Progenitor cell of endocrine pancreas (in vitro differentiated cells): ENCODE data around the gene OGA. TPM values are rescaled to one million over a fixed set of nuclear protein-coding genes. Genes with fewer than 3 reads are reported as not detected.

Experiments used
- DNase-seq: peaks from one replicate; pipeline ENCODE4 v3.0.0; 2021; ENCODE audit warnings: low spot score; ENCODE audit not compliant: unreplicated experiment
- H3K27ac Mint-ChIP-seq: 2 replicates; pipeline ENCODE4 v1.8.0; 2021; ENCODE audit warnings: mild to moderate bottlenecking, moderate library complexity, mixed read lengths
- H3K27me3 Mint-ChIP-seq: 2 replicates; pipeline ENCODE4 v1.8.0; 2021; ENCODE audit warnings: mixed read lengths
- H3K36me3 Mint-ChIP-seq: 2 replicates; pipeline ENCODE4 v1.8.0; 2022; ENCODE audit warnings: mixed read lengths; ENCODE audit not compliant: insufficient read depth
- H3K4me1 Mint-ChIP-seq: 2 replicates; pipeline ENCODE4 v1.8.0; 2021; ENCODE audit warnings: low read depth, mixed read lengths
- H3K4me3 Mint-ChIP-seq: 2 replicates; pipeline ENCODE4 v1.8.0; 2021; ENCODE audit warnings: low read depth, mild to moderate bottlenecking, moderate library complexity, mixed read lengths
- H3K9me3 Mint-ChIP-seq: 2 replicates; pipeline ENCODE4 v1.8.0; 2021; ENCODE audit warnings: low read depth, mixed read lengths
- total RNA-seq: library from RNA; stranded (reverse); gene quantifications from 2 replicates; pipeline ENCODE4 v1.2.1, GENCODE V29; 2021
- TF ChIP-seq, protein P1 (sequence below): fragments of 200-600 bp; sonication (generic); IDR thresholded peaks from one replicate; pipeline ENCODE4 v1.5.0; 2021; ENCODE audit warnings: antibody characterized with exemption, mild to moderate bottlenecking; ENCODE audit not compliant: unreplicated experiment

OGA gene
- total RNA-seq, 1 donor from 2014 or later, result 148 TPM

- TF ChIP-seq, protein P1, sequence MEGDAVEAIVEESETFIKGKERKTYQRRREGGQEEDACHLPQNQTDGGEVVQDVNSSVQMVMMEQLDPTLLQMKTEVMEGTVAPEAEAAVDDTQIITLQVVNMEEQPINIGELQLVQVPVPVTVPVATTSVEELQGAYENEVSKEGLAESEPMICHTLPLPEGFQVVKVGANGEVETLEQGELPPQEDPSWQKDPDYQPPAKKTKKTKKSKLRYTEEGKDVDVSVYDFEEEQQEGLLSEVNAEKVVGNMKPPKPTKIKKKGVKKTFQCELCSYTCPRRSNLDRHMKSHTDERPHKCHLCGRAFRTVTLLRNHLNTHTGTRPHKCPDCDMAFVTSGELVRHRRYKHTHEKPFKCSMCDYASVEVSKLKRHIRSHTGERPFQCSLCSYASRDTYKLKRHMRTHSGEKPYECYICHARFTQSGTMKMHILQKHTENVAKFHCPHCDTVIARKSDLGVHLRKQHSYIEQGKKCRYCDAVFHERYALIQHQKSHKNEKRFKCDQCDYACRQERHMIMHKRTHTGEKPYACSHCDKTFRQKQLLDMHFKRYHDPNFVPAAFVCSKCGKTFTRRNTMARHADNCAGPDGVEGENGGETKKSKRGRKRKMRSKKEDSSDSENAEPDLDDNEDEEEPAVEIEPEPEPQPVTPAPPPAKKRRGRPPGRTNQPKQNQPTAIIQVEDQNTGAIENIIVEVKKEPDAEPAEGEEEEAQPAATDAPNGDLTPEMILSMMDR, result no peak
- Mint-ChIP-seq H3K4me3 (peak within 1 kb of the TSS; percentile 57), H3K36me3 (no peaks in the 10 kb centered on the region), H3K27me3 (peaks cover 70% of the 10 kb centered on the region), H3K27ac (no peak within 1 kb of the TSS), H3K9me3 (no peaks in the 10 kb centered on the region), H3K4me1 (peaks cover 11% of the 10 kb centered on the region)
- DNase-seq, result no peak
Observed at GRCh38 chr10:101775273-101776160, 42.7 kb downstream of the OGA start, which contains the start of gene FGF8. FGF8 (minus strand) TSS chr10:101776114; CDS start chr10:101775900, 214 bp downstream.

GRCh38 chr10:101774589-101775272, 43.5 kb downstream of the OGA start:
- TF ChIP-seq, protein P1, result no peak
- Mint-ChIP-seq H3K27ac (no peak overlapping the region), H3K36me3 (no peaks in the 10 kb centered on the region), H3K27me3 (peaks cover 69% of the 10 kb centered on the region), H3K4me3 (peak overlapping the region; percentile 50), H3K4me1 (peaks cover 8% of the 10 kb centered on the region), H3K9me3 (no peaks in the 10 kb centered on the region)
- DNase-seq, result no peak

GRCh38 chr10:101773923-101774588, 44.2 kb downstream of the OGA start:
- peaks cover 8% of the 10 kb centered on the region for H3K4me1 Mint-ChIP-seq
- no peak for DNase-seq
- peaks cover 73% of the 10 kb centered on the region for H3K27me3 Mint-ChIP-seq
- H3K4me3 Mint-ChIP-seq, result no peak overlapping the region
- TF ChIP-seq, protein P1, result no peak
- no peak overlapping the region for H3K27ac Mint-ChIP-seq
- no peaks in the 10 kb centered on the region for H3K9me3 Mint-ChIP-seq
- H3K36me3 Mint-ChIP-seq, result no peaks in the 10 kb centered on the region

DNA sequence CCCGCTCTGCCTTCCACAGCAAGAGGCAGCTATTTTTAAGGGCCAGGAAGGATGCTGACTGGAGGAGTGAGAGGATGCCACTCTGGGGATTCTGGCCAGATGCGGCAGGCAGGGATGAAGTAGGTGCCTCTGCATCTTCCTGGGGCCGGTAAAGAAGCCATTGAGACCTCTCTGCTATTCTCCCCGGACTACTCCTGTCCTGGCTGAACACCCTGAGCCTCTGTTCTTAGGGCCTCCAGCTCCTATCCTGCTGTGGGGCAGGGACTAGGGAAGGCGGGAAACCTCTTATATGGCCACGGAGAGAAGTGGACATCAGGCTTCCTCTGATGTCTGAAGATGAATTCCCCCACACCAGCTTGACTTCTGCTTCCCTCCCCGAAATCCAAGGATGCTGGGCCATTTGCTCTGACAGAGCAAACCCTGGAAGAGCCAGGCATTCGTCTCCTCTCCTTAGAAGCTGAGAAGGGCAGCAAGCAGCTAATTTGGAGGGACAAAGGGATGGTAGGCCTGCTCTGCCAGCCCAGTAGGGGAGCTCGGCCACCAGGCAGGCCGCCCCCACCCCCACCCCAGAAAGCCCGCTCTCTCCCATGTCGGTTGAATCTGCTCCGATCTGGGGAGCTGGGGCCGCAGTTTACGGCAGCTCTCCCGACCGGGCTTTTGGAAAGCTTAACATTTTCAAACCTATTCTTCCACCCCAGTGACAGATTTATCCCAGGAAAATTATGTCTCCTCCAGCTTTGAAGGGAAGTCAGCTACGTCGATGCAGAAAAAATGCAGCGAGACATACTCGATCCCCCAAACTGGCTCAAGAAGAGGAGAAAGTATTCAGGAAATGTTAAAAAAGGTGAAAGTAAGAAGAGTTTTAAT, 45.1 kb downstream of the OGA start:
- Mint-ChIP-seq H3K4me1 (peaks cover 5% of the 10 kb centered on the region), H3K27me3 (peaks cover 76% of the 10 kb centered on the region), H3K27ac (no peak overlapping the region), H3K9me3 (no peaks in the 10 kb centered on the region), H3K4me3 (no peak overlapping the region), H3K36me3 (no peaks in the 10 kb centered on the region)
- TF ChIP-seq, protein P1, result no peak
- no peak for DNase-seq
